DOHH2 (cell line): Measurements from ENCODE around the gene FPR2.

Experiments used
- H3F3A ChIP-seq: fragments of 200-600 bp; sonication (generic), shearing (Covaris generic); 2 replicates; pipeline ENCODE4 v1.6.0; 2016; ENCODE audit warnings: antibody characterized with exemption, mild to moderate bottlenecking; ENCODE audit not compliant: control insufficient read depth, insufficient read depth
- H3K27ac ChIP-seq: fragments of 200-600 bp; sonication (generic); 2 replicates; pipeline ENCODE4 v1.5.1; 2014; ENCODE audit warnings: low read depth, mild to moderate bottlenecking, low read length, moderate library complexity
- H3K27me3 ChIP-seq: fragments of 200-600 bp; sonication (generic); 2 replicates; pipeline ENCODE4 v1.6.1; 2014; ENCODE audit warnings: mild to moderate bottlenecking, low read length, mixed read lengths; ENCODE audit not compliant: control insufficient read depth
- H3K36me3 ChIP-seq: fragments of 200-600 bp; sonication (generic); 2 replicates; pipeline ENCODE4 v1.6.1; 2014; ENCODE audit warnings: mild to moderate bottlenecking, low read length, moderate library complexity, mixed read lengths; ENCODE audit not compliant: control insufficient read depth
- H3K4me1 ChIP-seq: fragments of 200-600 bp; sonication (generic); 2 replicates; pipeline ENCODE4 v1.6.1; 2014; ENCODE audit warnings: mild to moderate bottlenecking, low read length, mixed read lengths; ENCODE audit not compliant: control insufficient read depth
- H3K4me2 ChIP-seq: fragments of 200-600 bp; sonication (generic); 2 replicates; pipeline ENCODE4 v1.6.0; 2014; ENCODE audit warnings: mild to moderate bottlenecking, low read length, moderate library complexity
- H3K4me3 ChIP-seq: fragments of 200-600 bp; sonication (generic); 2 replicates; pipeline ENCODE4 v1.5.1; 2014; ENCODE audit warnings: mild to moderate bottlenecking, low read length, mixed read lengths
- H3K79me2 ChIP-seq: fragments of 200-600 bp; sonication (generic); 2 replicates; pipeline ENCODE4 v1.6.1; 2014; ENCODE audit warnings: mild to moderate bottlenecking, low read length, mixed read lengths; ENCODE audit not compliant: control insufficient read depth
- H3K9me2 ChIP-seq: fragments of 200-600 bp; sonication (generic); replicated peaks from 2 replicates; pipeline ENCODE4 v1.6.1; 2014; ENCODE audit warnings: mild to moderate bottlenecking, low read length, mixed read lengths; ENCODE audit not compliant: control insufficient read depth
- H3K9me3 ChIP-seq: fragments of 200-600 bp; sonication (generic); 2 replicates; pipeline ENCODE4 v1.6.1; 2014; ENCODE audit warnings: antibody characterized with exemption, low read length, mixed read lengths; ENCODE audit not compliant: control insufficient read depth, insufficient read depth
- H4K20me1 ChIP-seq: fragments of 200-600 bp; sonication (generic); 2 replicates; pipeline ENCODE4 v1.6.0; 2014; ENCODE audit warnings: low read depth, mild to moderate bottlenecking, antibody characterized with exemption, low read length, moderate library complexity; ENCODE audit not compliant: control insufficient read depth, insufficient read depth
- CTCF ChIP-seq: fragments of 200-600 bp; sonication (generic); IDR thresholded peaks from one replicate; pipeline ENCODE4 v1.5.1; 2014; ENCODE audit warnings: antibody characterized with exemption, mild to moderate bottlenecking, low read depth, low read length; ENCODE audit not compliant: poor library complexity, severe bottlenecking
- EZH2phosphoT487 ChIP-seq: fragments of 200-600 bp; sonication (generic); IDR thresholded peaks from 2 replicates; pipeline ENCODE4 v1.6.1; 2017; ENCODE audit warnings: borderline replicate concordance, mild to moderate bottlenecking, antibody characterized with exemption, low read length, moderate library complexity, mixed read lengths

FPR2 gene

GRCh38 chr19:51746731-51747130, 14.2 kb upstream of the FPR2 start:
- Histone ChIP-seq H3F3A (no peaks in the 10 kb centered on the region), H3K27ac (no peak overlapping the region), H3K4me2 (no peak overlapping the region), H3K9me2 (no peaks in the 10 kb centered on the region), H3K79me2 (no peaks in the 10 kb centered on the region), H3K36me3 (no peaks in the 10 kb centered on the region), H3K9me3 (no peaks in the 10 kb centered on the region), H3K4me3 (no peak overlapping the region), H3K27me3 (no peaks in the 10 kb centered on the region), H4K20me1 (no peaks in the 10 kb centered on the region), H3K4me1 (peaks cover 3% of the 10 kb centered on the region)
- TF ChIP-seq CTCF, result no peak
- TF ChIP-seq EZH2phosphoT487, result no peak

GRCh38 chr19:51749979-51750378, 11.0 kb upstream of the FPR2 start:
- H4K20me1 ChIP-seq, result no peaks in the 10 kb centered on the region
- TF ChIP-seq CTCF (no peak), EZH2phosphoT487 (no peak)

GRCh38 chr19:51750400-51751094, 10.4 kb upstream of the FPR2 start:
- no peak for TF ChIP-seq CTCF
- no peak for TF ChIP-seq EZH2phosphoT487
- no peak overlapping the region for H3K27ac ChIP-seq
- no peaks in the 10 kb centered on the region for H3K9me3 ChIP-seq

More at GRCh38 chr19:51749979-51750378, 11.0 kb upstream of the FPR2 start:
- Histone ChIP-seq H3K9me2 (no peaks in the 10 kb centered on the region), H3K9me3 (no peaks in the 10 kb centered on the region), H3K4me1 (peaks cover 7% of the 10 kb centered on the region), H3F3A (no peaks in the 10 kb centered on the region), H3K79me2 (no peaks in the 10 kb centered on the region), H3K27me3 (no peaks in the 10 kb centered on the region), H3K27ac (no peak overlapping the region), H3K4me3 (no peak overlapping the region), H3K36me3 (no peaks in the 10 kb centered on the region), H3K4me2 (no peak overlapping the region)

More at GRCh38 chr19:51750400-51751094, 10.4 kb upstream of the FPR2 start:
- Histone ChIP-seq H4K20me1 (no peaks in the 10 kb centered on the region), H3K27me3 (no peaks in the 10 kb centered on the region), H3K4me2 (no peak overlapping the region), H3K36me3 (no peaks in the 10 kb centered on the region), H3K9me2 (no peaks in the 10 kb centered on the region), H3K4me3 (no peak overlapping the region), H3K79me2 (no peaks in the 10 kb centered on the region), H3K4me1 (peaks cover 7% of the 10 kb centered on the region), H3F3A (no peaks in the 10 kb centered on the region)
